Measurements from ENCODE around the gene METRNL.

Gene METRNL

GRCh38 chr17:83081684-83082201, 2.3 kb downstream of the METRNL start:
- DNase-seq = no peak

GRCh38 chr17:83082424-83082823, 3.0 kb downstream of the METRNL start:
- DNase-seq = no peak

- DNase-seq = no peak
These were observed 3.5 kb downstream of the METRNL start for GRCh38 chr17:83082909-83083367.

GRCh38 chr17:83083368-83084201, 4.2 kb downstream of the METRNL start:
- no peak for DNase-seq

GRCh38 chr17:83084214-83084613, 4.8 kb downstream of the METRNL start:
- DNase-seq = no peak

GRCh38 chr17:83084621-83085056, 5.2 kb downstream of the METRNL start:
- DNase-seq = no peak

- no peak for DNase-seq
These were observed 5.7 kb downstream of the METRNL start for GRCh38 chr17:83085103-83085502.

GRCh38 chr17:83085526-83086198, 6.3 kb downstream of the METRNL start:
- DNase-seq = no peak

GRCh38 chr17:83086199-83086880, 6.9 kb downstream of the METRNL start:
- DNase-seq = no peak

- no peak for DNase-seq
These were observed 7.7 kb downstream of the METRNL start for GRCh38 chr17:83086907-83087787.

- no peak for DNase-seq
These were observed 8.5 kb downstream of the METRNL start for GRCh38 chr17:83087788-83088360.

- no peak for DNase-seq
These were observed 9.0 kb downstream of the METRNL start for GRCh38 chr17:83088451-83088850.

GRCh38 chr17:83088909-83089308, 9.5 kb downstream of the METRNL start:
- no peak for DNase-seq

GRCh38 chr17:83089328-83090132, 10.1 kb downstream of the METRNL start:
- DNase-seq = no peak

GRCh38 chr17:83090444-83091256, 11.2 kb downstream of the METRNL start:
- no peak for DNase-seq

- no peak for DNase-seq
These were observed 12.1 kb downstream of the METRNL start for GRCh38 chr17:83091257-83092141.

GRCh38 chr17:83092186-83092585, 12.8 kb downstream of the METRNL start:
- no peak for DNase-seq

GRCh38 chr17:83092931-83093330, 13.5 kb downstream of the METRNL start:
- no peak for DNase-seq

GRCh38 chr17:83093506-83093905, 14.1 kb downstream of the METRNL start:
- DNase-seq = no peak

Data from NCI-H446 (cell line).